ENCODE measurements around the gene LHX2. TPM values are rescaled to one million over a fixed set of nuclear protein-coding genes. Genes with fewer than 3 reads are reported as not detected.

The LHX2 gene
- total RNA-seq, 4 donors from 2014 or later, result not detected

GRCh38 chr9:123997665-123998277 lies 13.8 kb upstream of the LHX2 start:
- Histone ChIP-seq H3K36me3 (no peaks in the 10 kb centered on the region), H3K4me3 (peak overlapping the region in 1 of 4 donors; percentile 7), H3K27ac (no peak overlapping the region), H3K9me3 (no peaks in the 10 kb centered on the region), H3K4me1 (peaks cover 0 to 32% (median 16%) of the 10 kb centered on the region in 4 donors), H3K27me3 (peaks cover 0 to 44% of the 10 kb centered on the region in 2 donors)
- peak; percentile 42 to 74 (median 63) for DNase-seq
- TF ChIP-seq POLR2A (IDR thresholded peaks at IDR 0.05) (no peak), CTCF (IDR thresholded peaks at IDR 0.05) (no peak)

- no peak overlapping the region for H3K4me3 ChIP-seq
- no peak for TF ChIP-seq CTCF (IDR thresholded peaks at IDR 0.05)
- no peak for TF ChIP-seq POLR2A (IDR thresholded peaks at IDR 0.05)
These were observed 13.2 kb upstream of the LHX2 start for GRCh38 chr9:123998278-123998925.

GRCh38 chr9:123998970-123999621 lies 12.5 kb upstream of the LHX2 start:
- Histone ChIP-seq H3K4me3 (peak overlapping the region in 3 of 4 donors; percentile 24 to 43 (median 38)), H3K27ac (no peak overlapping the region), H3K4me1 (peaks cover 0 to 32% (median 16%) of the 10 kb centered on the region in 4 donors), H3K9me3 (no peaks in the 10 kb centered on the region), H3K36me3 (no peaks in the 10 kb centered on the region), H3K27me3 (peaks cover 0 to 52% of the 10 kb centered on the region in 2 donors)
- peak in 1 of 3 donors; percentile 18 for DNase-seq
- TF ChIP-seq POLR2A (IDR thresholded peaks at IDR 0.05), result no peak
- TF ChIP-seq CTCF (IDR thresholded peaks at IDR 0.05), result no peak

More at GRCh38 chr9:123998278-123998925, 13.2 kb upstream of the LHX2 start:
- Histone ChIP-seq H3K27ac (no peak overlapping the region), H3K36me3 (no peaks in the 10 kb centered on the region), H3K9me3 (no peaks in the 10 kb centered on the region), H3K27me3 (peaks cover 0 to 45% of the 10 kb centered on the region in 2 donors), H3K4me1 (peaks cover 0 to 32% (median 16%) of the 10 kb centered on the region in 4 donors)
- no peak for DNase-seq

- Histone ChIP-seq H3K4me1 (peaks cover 0 to 32% (median 16%) of the 10 kb centered on the region in 4 donors), H3K4me3 (peak overlapping the region in 2 of 4 donors; percentile 38 to 43), H3K27me3 (peaks cover 0 to 52% of the 10 kb centered on the region in 2 donors), H3K36me3 (no peaks in the 10 kb centered on the region), H3K9me3 (no peaks in the 10 kb centered on the region), H3K27ac (no peak overlapping the region)
- DNase-seq, result no peak
- TF ChIP-seq POLR2A (IDR thresholded peaks at IDR 0.05) (no peak), CTCF (IDR thresholded peaks at IDR 0.05) (no peak)
These were observed 11.9 kb upstream of the LHX2 start for GRCh38 chr9:123999661-124000060.

GRCh38 chr9:124000161-124000783 lies 11.3 kb upstream of the LHX2 start:
- Histone ChIP-seq H3K4me3 (peak overlapping the region in 3 of 4 donors; percentile 15 to 43 (median 38)), H3K27ac (no peak overlapping the region), H3K36me3 (no peaks in the 10 kb centered on the region), H3K9me3 (no peaks in the 10 kb centered on the region), H3K4me1 (peaks cover 0 to 32% (median 16%) of the 10 kb centered on the region in 4 donors), H3K27me3 (peaks cover 0 to 55% of the 10 kb centered on the region in 2 donors)
- DNase-seq, result no peak
- no peak for TF ChIP-seq POLR2A (IDR thresholded peaks at IDR 0.05)
- no peak for TF ChIP-seq CTCF (IDR thresholded peaks at IDR 0.05)
